Measurements from ENCODE around the gene STRBP. TPM values are rescaled to one million over a fixed set of nuclear protein-coding genes. Genes with fewer than 3 reads are reported as not detected.

Gene STRBP
- total and polyA plus RNA-seq, 2 of the 8 experiments (the other 6 are each of a cell fraction or from before 2014, with no cell fraction given), result 29.7 to 105 TPM

GRCh38 chr9:123211081-123211480, 57.3 kb downstream of the STRBP start:
- no peak overlapping the region for H2BK120ac ChIP-seq (replicated peaks; ENCODE audit: low read depth, low read length)
- FAIRE-seq, result no peak
- no peak overlapping the region for H2BK5ac ChIP-seq (ENCODE audit: low read depth, low read length)
- no peaks in the 10 kb centered on the region for H3K27me3 ChIP-seq (replicated peaks in 1 of 4; ENCODE audit: control insufficient read depth in 3 of 4, extremely low read depth in 1 of 4, insufficient read depth in 3 of 4, low read length in 3 of 4)
- H2BK15ac ChIP-seq (ENCODE audit: low read length), result no peak overlapping the region
- H3K9ac ChIP-seq (replicated peaks in 1 of 4; ENCODE audit: extremely low read depth in 1 of 4, low read depth in 3 of 4, low read length in 3 of 4), result no peak overlapping the region
- no peak overlapping the region for H4K91ac ChIP-seq (replicated peaks; ENCODE audit: insufficient read length, low read length)
- no peak overlapping the region for H3K27ac ChIP-seq (ENCODE audit: low read depth, low read length)
- H3K56ac ChIP-seq (replicated peaks; ENCODE audit: insufficient read length, low read depth, low read length), result no peak overlapping the region
- H3K4me3 ChIP-seq (ENCODE audit: extremely low read depth in 1 of 4, insufficient read depth in 2 of 4, low read depth in 3 of 4, low read length in 4 of 4), result no peak overlapping the region
- no peak overlapping the region for H3K18ac ChIP-seq (ENCODE audit: extremely low read depth, low read length)
- ChIA-PET POLR2A (ENCODE audit: partially characterized antibody) (no interaction called here), CTCF (ENCODE audit: partially characterized antibody) (no interaction called here)
- H2BK12ac ChIP-seq (ENCODE audit: low read depth, low read length), result no peak overlapping the region
- no peaks in the 10 kb centered on the region; the same call in 1 of the 2 replicates for H3K79me1 ChIP-seq (ENCODE audit: low read depth, low read length)
- no peak overlapping the region for H4K8ac ChIP-seq (ENCODE audit: extremely low read depth, insufficient read depth, low read length)
- no peak overlapping the region for H3K4me2 ChIP-seq (ENCODE audit: insufficient read depth in 1 of 2, low read depth in 2 of 2, low read length in 2 of 2)
- H2AFZ ChIP-seq (ENCODE audit: low read length), result no peak overlapping the region
- H2AK5ac ChIP-seq (ENCODE audit: low read depth, low read length), result no peak overlapping the region
- no peak overlapping the region for H3K14ac ChIP-seq (ENCODE audit: insufficient read length)
- 85% methylated on average over 3 of the region's 3 CpGs; no CpG with 5 or more reads in 1 of the 2 experiments for WGBS, 2 experiments (ENCODE audit: extremely low coverage in 1 of 2, insufficient coverage in 1 of 2, insufficient read length in 1 of 2, insufficient replicate concordance in 2 of 2, low coverage in 1 of 2, low lambda C conversion rate in 2 of 2, missing lambda C conversion rate in 1 of 2)
- H3K23ac ChIP-seq (ENCODE audit: insufficient read length), result no peak overlapping the region
- no peak for DNase-seq (ENCODE audit: low read depth in 1 of 2, low spot score in 2 of 2)
- peaks cover 7 to 9% of the 10 kb centered on the region in 2 experiments for H4K20me1 ChIP-seq (replicated peaks in 1 of 2; ENCODE audit: control insufficient read depth in 1 of 2, insufficient read depth in 2 of 2, low read length in 2 of 2)
- no peaks in the 10 kb centered on the region for H3K9me3 ChIP-seq (ENCODE audit: insufficient read depth in 2 of 2, low read depth in 1 of 2, low read length in 1 of 2)
- H3K36me3 ChIP-seq (ENCODE audit: control insufficient read depth in 2 of 4, insufficient read depth in 4 of 4, low read length in 3 of 4), result no peaks in the 10 kb centered on the region
- no peaks in the 10 kb centered on the region for H3K23me2 ChIP-seq (ENCODE audit: low read depth, low read length)
- H3K79me2 ChIP-seq (ENCODE audit: control insufficient read depth in 1 of 2, insufficient read depth in 2 of 2, low read length in 2 of 2), result peaks cover 0 to 58% of the 10 kb centered on the region in 2 experiments; a peak in 2 of 4 replicates
- no peak overlapping the region for H4K5ac ChIP-seq (ENCODE audit: insufficient read length, low read depth, low read length)
- H3K4me1 ChIP-seq (replicated peaks in 1 of 4; ENCODE audit: control insufficient read depth in 3 of 4, insufficient read depth in 4 of 4, low read length in 3 of 4), result no peaks in the 10 kb centered on the region
- no peak overlapping the region for H3K4ac ChIP-seq (replicated peaks; ENCODE audit: insufficient read length, low read depth, low read length)
- no peak overlapping the region for H2BK20ac ChIP-seq (ENCODE audit: low read length)
- no peak for TF ChIP-seq TAF1 (IDR thresholded peaks at IDR 0.05; ENCODE audit: low read depth, low read length)
- no peak for TF ChIP-seq E2F6 (IDR thresholded peaks at IDR 0.05)
- TF ChIP-seq CBX8 (IDR thresholded peaks at IDR 0.05; ENCODE audit: borderline replicate concordance, low read depth, low read length), result no peak

All from H1 (cell line).